SK-N-SH (cell line): Measurements from ENCODE around the gene CASK. TPM values are rescaled to one million over a fixed set of nuclear protein-coding genes. Genes with fewer than 3 reads are reported as not detected.

ENCODE experiments used
- CTCF ChIA-PET: fragments of 300-600, 350-600 bp; formaldehyde crosslinking; extraction: SDS; loops from one replicate; lab custom pipeline; 2021; lab: Yijun Ruan, JAX
- POLR2A ChIA-PET: fragments of 350-600 bp; sonication (Branson Sonifier 250); formaldehyde crosslinking; extraction: SDS; loops from one replicate; lab custom pipeline; 2020; ENCODE audit warnings: antibody characterized with exemption, inconsistent platforms; lab: Yijun Ruan, JAX
- DNase-seq: peaks from one replicate; pipeline ENCODE4 v3.0.0; 2012
- H2AFZ ChIP-seq: fragments of 200-600 bp; sonication (generic); 2 replicates; pipeline ENCODE4 v1.8.1; 2016; ENCODE audit warnings: antibody characterized with exemption, mild to moderate bottlenecking, low read depth
- H3F3A ChIP-seq: fragments of 200-600 bp; sonication (generic); replicated peaks from 2 replicates; pipeline ENCODE3; 2016; ENCODE audit warnings: antibody characterized with exemption, mild to moderate bottlenecking; ENCODE audit not compliant: insufficient read depth
- H3K27ac ChIP-seq, 2 experiments: fragments of 200-500 bp in 1 of 2; fragments of 200-600 bp in 1 of 2; sonication (Bioruptor generic) in 1 of 2; sonication (generic), shearing (Covaris generic) in 1 of 2; 2 replicates each; pipeline versions ENCODE4 v1.5.1 to v1.6.1; 2014 to 2016; ENCODE audit warnings: low read depth in 2 of 2, inconsistent platforms in 1 of 2, low read length in 1 of 2, mild to moderate bottlenecking in 1 of 2, mixed read lengths in 1 of 2
- H3K27me3 ChIP-seq: fragments of 200-600 bp; sonication (generic), shearing (Covaris generic); 2 replicates; pipeline ENCODE4 v1.6.1; 2016; ENCODE audit warnings: mixed run types; ENCODE audit not compliant: insufficient read depth
- H3K36me3 ChIP-seq, 2 experiments: fragments of 200-500 bp in 1 of 2; fragments of 200-600 bp in 1 of 2; sonication (Bioruptor generic) in 1 of 2; sonication (generic) in 1 of 2; replicated peaks in 1 of 2; 2 replicates each; pipeline versions ENCODE3 to v1.5.1; 2014 to 2016; ENCODE audit warnings: low read length in 1 of 2, mild to moderate bottlenecking in 1 of 2; ENCODE audit not compliant: insufficient read depth in 2 of 2, control insufficient read depth in 1 of 2
- H3K4me1 ChIP-seq, 2 experiments: fragments of 200-500 bp in 1 of 2; fragments of 200-600 bp in 1 of 2; sonication (Bioruptor generic) in 1 of 2; sonication (generic), shearing (Covaris generic) in 1 of 2; 2 replicates each; pipeline versions ENCODE4 v1.5.1 to v1.6.1; 2014 to 2016; ENCODE audit warnings: low read depth in 1 of 2, low read length in 1 of 2, mixed run types in 1 of 2; ENCODE audit not compliant: insufficient read depth in 2 of 2, control insufficient read depth in 1 of 2
- H3K4me2 ChIP-seq: fragments of 200-600 bp; sonication (generic), shearing (Covaris generic); 2 replicates; pipeline ENCODE4 v1.6.1; 2017; ENCODE audit warnings: mixed run types
- H3K4me3 ChIP-seq, 2 experiments: fragments of 200-500 bp in 1 of 2; fragments of 200-600 bp in 1 of 2; sonication (Bioruptor generic) in 1 of 2; sonication (generic), shearing (Covaris generic) in 1 of 2; 2 replicates each; pipeline versions ENCODE4 v1.5.1 to v1.8.1; 2014 to 2016; ENCODE audit warnings: low read depth in 2 of 2, inconsistent platforms in 1 of 2, low read length in 1 of 2, mild to moderate bottlenecking in 1 of 2, mixed read lengths in 1 of 2, moderate library complexity in 1 of 2
- H3K79me2 ChIP-seq: fragments of 200-600 bp; sonication (generic); 2 replicates; pipeline ENCODE4 v1.8.1; 2017; ENCODE audit warnings: mild to moderate bottlenecking; ENCODE audit not compliant: insufficient read depth
- H3K9ac ChIP-seq: fragments of 200-600 bp; sonication (generic); 2 replicates; pipeline ENCODE4 v1.6.1; 2017; ENCODE audit warnings: mixed run types
- H3K9me2 ChIP-seq: fragments of 200-600 bp; sonication (generic); 2 replicates; pipeline ENCODE4 v1.6.1; 2017; ENCODE audit warnings: mixed run types
- H3K9me3 ChIP-seq: fragments of 200-600 bp; sonication (generic); 2 replicates; pipeline ENCODE4 v1.6.1; 2017; ENCODE audit warnings: mixed run types, mild to moderate bottlenecking, moderate library complexity
- H4K20me1 ChIP-seq: fragments of 200-600 bp; sonication (generic); 2 replicates; pipeline ENCODE4 v1.6.1; 2017; ENCODE audit warnings: mild to moderate bottlenecking, mixed run types; ENCODE audit not compliant: insufficient read depth
- ELF1 ChIP-seq: IDR thresholded peaks from 2 replicates; pipeline ENCODE4 v1.4.0; 2012
- GATA2 ChIP-seq: sonication (generic); formaldehyde crosslinking; IDR thresholded peaks from 2 replicates; pipeline ENCODE4 v1.5.0; 2020; ENCODE audit warnings: mild to moderate bottlenecking, missing genetic modification reagents
- IRF3 ChIP-seq: fragments of 150-350 bp; IDR thresholded peaks from 2 replicates; pipeline ENCODE4 v1.6.1; 2016; ENCODE audit warnings: mild to moderate bottlenecking, low read depth, low read length
- MEF2A ChIP-seq: IDR thresholded peaks from 2 replicates; pipeline ENCODE4 v1.4.0; 2012; ENCODE audit warnings: low read depth, borderline replicate concordance
- MXI1 ChIP-seq: IDR thresholded peaks from 2 replicates; pipeline ENCODE4 v1.6.1; 2012; ENCODE audit warnings: mild to moderate bottlenecking, low read depth, low read length, improper control_type of control experiment
- NFIC ChIP-seq: IDR thresholded peaks from 2 replicates; pipeline ENCODE4 v1.4.0; 2012; ENCODE audit warnings: borderline replicate concordance
- RAD21 ChIP-seq: IDR thresholded peaks from 2 replicates; pipeline ENCODE4 v1.6.1; 2012; ENCODE audit warnings: mild to moderate bottlenecking, low read length
- REST ChIP-seq: IDR thresholded peaks from 2 replicates; pipeline ENCODE4 v1.6.1; 2012; ENCODE audit warnings: mild to moderate bottlenecking, low read depth, low read length, moderate library complexity
- RFX5 ChIP-seq: IDR thresholded peaks from 2 replicates; pipeline ENCODE4 v1.6.1; 2012; ENCODE audit warnings: mild to moderate bottlenecking, improper control_type of control experiment, low read length
- RXRA ChIP-seq: IDR thresholded peaks from 2 replicates; pipeline ENCODE4 v1.4.0; 2012; ENCODE audit warnings: low read depth, mild to moderate bottlenecking, borderline replicate concordance
- SIN3A ChIP-seq: IDR thresholded peaks from 2 replicates; pipeline ENCODE4 v1.6.1; 2012; ENCODE audit warnings: low read depth, mild to moderate bottlenecking, low read length, moderate library complexity, borderline replicate concordance
- TAF1 ChIP-seq: IDR thresholded peaks from 2 replicates; pipeline ENCODE4 v1.6.1; 2012; ENCODE audit warnings: low read depth, mild to moderate bottlenecking, low read length, moderate library complexity, borderline replicate concordance
- TCF12 ChIP-seq: IDR thresholded peaks from 2 replicates; pipeline ENCODE4 v1.4.0; 2012
- TEAD4 ChIP-seq: IDR thresholded peaks from 2 replicates; pipeline ENCODE4 v1.4.0; 2012; ENCODE audit warnings: mild to moderate bottlenecking, borderline replicate concordance; ENCODE audit not compliant: insufficient read depth
- ZBTB33 ChIP-seq: IDR thresholded peaks from 2 replicates; pipeline ENCODE4 v1.4.0; 2012; ENCODE audit warnings: low read depth, borderline replicate concordance
- WGBS: methylation state at CpG from one replicate; pipeline ENCODE4 v1.1.6; 2017; ENCODE audit warnings: low lambda C conversion rate; 5-methylcytosine and 5-hydroxymethylcytosine counted together
- polyA plus RNA-seq, 3 experiments: library from polyadenylated mRNA; depleted of rRNA; stranded (reverse); fragments of >200 nt; gene quantifications; 2 replicates each; pipeline ENCODE4 v1.2.3, GENCODE V29; 2012
- TF ChIP-seq, protein P1 (sequence below): IDR thresholded peaks from 2 replicates; pipeline ENCODE4 v1.4.0; 2012; ENCODE audit warnings: low read depth
- TF ChIP-seq, protein P2 (sequence below): IDR thresholded peaks from 2 replicates; pipeline ENCODE4 v1.4.0; 2012; ENCODE audit warnings: low read depth, borderline replicate concordance

CASK gene
- polyA plus RNA-seq, 1 of the 3 experiments (the other 2 are of a cell fraction): 7.0 TPM

- Histone ChIP-seq H3K4me3 (no peak overlapping the region), H3K79me2 (no peaks in the 10 kb centered on the region), H3K27me3 (peaks cover 7% of the 10 kb centered on the region), H3K36me3 (no peaks in the 10 kb centered on the region), H3K9me2 (no peaks in the 10 kb centered on the region), H3K27ac (no peak overlapping the region), H3K9me3 (no peaks in the 10 kb centered on the region), H3K4me2 (no peak overlapping the region), H3K9ac (no peak overlapping the region), H3K4me1 (no peaks in the 10 kb centered on the region), H2AFZ (no peak overlapping the region), H4K20me1 (no peaks in the 10 kb centered on the region), H3F3A (no peaks in the 10 kb centered on the region)
- ChIA-PET CTCF (no interaction called here), POLR2A (interaction anchor here (1.0 kb wide), 1 partner anchor 9 kb away, joined by 3 read pairs; the partner anchor contains the start of gene CASK)
- 35% methylated on average over 5 of the region's 5 CpGs for WGBS
- DNase-seq: no peak
- TF ChIP-seq IRF3 (no peak), SIN3A (no peak), MEF2A (no peak), ZBTB33 (no peak), ELF1 (no peak), RFX5 (no peak), TEAD4 (no peak), RAD21 (no peak)
- TF ChIP-seq, protein P1, sequence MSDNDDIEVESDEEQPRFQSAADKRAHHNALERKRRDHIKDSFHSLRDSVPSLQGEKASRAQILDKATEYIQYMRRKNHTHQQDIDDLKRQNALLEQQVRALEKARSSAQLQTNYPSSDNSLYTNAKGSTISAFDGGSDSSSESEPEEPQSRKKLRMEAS: no peak
These were observed 9.5 kb upstream of the CASK start for GRCh38 chrX:41932885-41933284.

DNA sequence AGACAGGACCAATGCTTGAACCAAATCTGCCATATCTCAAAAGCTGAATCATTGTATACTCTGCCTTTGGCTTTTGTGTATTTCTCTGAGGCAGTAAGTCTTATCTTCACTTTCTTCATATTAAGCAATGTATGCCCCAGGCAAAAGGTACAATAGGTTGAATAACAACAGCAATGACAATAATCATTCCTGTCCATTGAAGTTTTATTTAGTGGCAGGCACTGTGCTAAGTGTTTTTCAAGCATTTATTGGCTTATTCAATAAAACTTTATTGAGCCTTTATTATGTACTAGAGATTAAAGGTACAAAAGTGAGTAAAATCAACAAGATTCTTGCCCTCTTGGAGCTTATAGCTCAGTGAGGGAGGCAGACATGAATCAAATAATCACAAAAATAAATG is 8.2 kb upstream of the CASK start:
- CTCF ChIA-PET: no interaction called here
- Histone ChIP-seq H3K9me2 (no peaks in the 10 kb centered on the region), H3K9me3 (no peaks in the 10 kb centered on the region), H3K36me3 (no peaks in the 10 kb centered on the region), H3K4me3 (no peak overlapping the region), H3K79me2 (no peaks in the 10 kb centered on the region), H2AFZ (no peak overlapping the region), H3F3A (no peaks in the 10 kb centered on the region), H3K4me2 (no peak overlapping the region), H3K4me1 (no peaks in the 10 kb centered on the region), H3K9ac (no peak overlapping the region), H3K27ac (no peak overlapping the region), H4K20me1 (no peaks in the 10 kb centered on the region), H3K27me3 (peaks cover 10% of the 10 kb centered on the region; the same call in 1 of the 2 replicates)
- DNase-seq: no peak
- POLR2A ChIA-PET: no interaction called here
- no peak for TF ChIP-seq NFIC
- TF ChIP-seq RFX5: no peak
- TF ChIP-seq, protein P1: no peak
- TF ChIP-seq ELF1: no peak
- TF ChIP-seq ZBTB33: no peak
- TF ChIP-seq REST: no peak
- TF ChIP-seq MXI1: no peak
- no peak for TF ChIP-seq TCF12
- TF ChIP-seq SIN3A: no peak
- no peak for TF ChIP-seq RXRA
- TF ChIP-seq TAF1: no peak
- TF ChIP-seq GATA2 (CRISPR knock-in tag): no peak
- TF ChIP-seq, protein P2, sequence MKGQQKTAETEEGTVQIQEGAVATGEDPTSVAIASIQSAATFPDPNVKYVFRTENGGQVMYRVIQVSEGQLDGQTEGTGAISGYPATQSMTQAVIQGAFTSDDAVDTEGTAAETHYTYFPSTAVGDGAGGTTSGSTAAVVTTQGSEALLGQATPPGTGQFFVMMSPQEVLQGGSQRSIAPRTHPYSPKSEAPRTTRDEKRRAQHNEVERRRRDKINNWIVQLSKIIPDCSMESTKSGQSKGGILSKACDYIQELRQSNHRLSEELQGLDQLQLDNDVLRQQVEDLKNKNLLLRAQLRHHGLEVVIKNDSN: no peak
